Ramos (cell line): Measurements from ENCODE around the gene RACK1.

Experiments
- in situ Hi-C: fragments of 300-500 bp; cut with MboI; formaldehyde crosslinking; loops from one replicate; pipeline ENCODE4 v1.14.3; 2022; ENCODE audit warnings: low sequenced_read_pairs; ENCODE audit not compliant: unreplicated experiment

The RACK1 gene

GRCh38 chr5:181234455-181235306 is 9.0 kb downstream of the RACK1 start:
- in situ Hi-C loops, result no loop called here

GRCh38 chr5:181233801-181234454 is 9.8 kb downstream of the RACK1 start:
- in situ Hi-C loops, result no loop called here

- in situ Hi-C loops, result no loop called here
These were observed 10.5 kb downstream of the RACK1 start for GRCh38 chr5:181233088-181233800.

GRCh38 chr5:181232593-181232992 is 11.1 kb downstream of the RACK1 start:
- in situ Hi-C loops, result no loop called here

- in situ Hi-C loops, result no loop called here
These were observed 12.3 kb downstream of the RACK1 start for GRCh38 chr5:181231432-181231831.

GRCh38 chr5:181230551-181230950 is 13.2 kb downstream of the RACK1 start:
- in situ Hi-C loops, result no loop called here

GRCh38 chr5:181229996-181230395 is 13.7 kb downstream of the RACK1 start:
- in situ Hi-C loops, result no loop called here

- in situ Hi-C loops, result loop anchor here (5.0 kb wide), 1 partner anchor 37 kb away; no protein-coding TSS in a partner anchor
These were observed 19.1 kb downstream of the RACK1 start for GRCh38 chr5:181224390-181225229.

GRCh38 chr5:181223729-181224389 is 19.8 kb downstream of the RACK1 start:
- in situ Hi-C loops, result loop anchor here (5.0 kb wide), 1 partner anchor 37 kb away; no protein-coding TSS in a partner anchor

GRCh38 chr5:181223058-181223728 is 20.5 kb downstream of the RACK1 start, which contains the start of gene TRIM41:
TSS of gene TRIM41 (plus strand) at chr5:181223281. CDS start at chr5:181224000, 719 bp downstream.
- in situ Hi-C loops, result loop anchor here (5.0 kb wide), 1 partner anchor 36 kb away; no protein-coding TSS in a partner anchor

GRCh38 chr5:181222630-181223057 is 21.1 kb downstream of the RACK1 start:
- in situ Hi-C loops, result loop anchor here (5.0 kb wide), 1 partner anchor 35 kb away; no protein-coding TSS in a partner anchor

GRCh38 chr5:181221792-181222629 is 21.7 kb downstream of the RACK1 start:
- in situ Hi-C loops, result loop anchor here (5.0 kb wide), 1 partner anchor 35 kb away; no protein-coding TSS in a partner anchor

- in situ Hi-C loops, result loop anchor here (5.0 kb wide), 1 partner anchor 34 kb away; no protein-coding TSS in a partner anchor
These were observed 22.5 kb downstream of the RACK1 start for GRCh38 chr5:181221105-181221791.

GRCh38 chr5:181220178-181220515 is 23.6 kb downstream of the RACK1 start:
- in situ Hi-C loops, result loop anchor here (5.0 kb wide), 1 partner anchor 33 kb away; no protein-coding TSS in a partner anchor

- in situ Hi-C loops, result loop anchor here (5.0 kb wide), 1 partner anchor 32 kb away; no protein-coding TSS in a partner anchor
These were observed 24.2 kb downstream of the RACK1 start for GRCh38 chr5:181219262-181220177.

GRCh38 chr5:181218795-181219124 is 24.9 kb downstream of the RACK1 start:
- in situ Hi-C loops, result no loop called here
